Loucy (cell line): ENCODE measurements around the gene DPF3.

Experiments
- H2AFZ ChIP-seq: fragments of 200-600 bp; sonication (generic); 2 replicates; pipeline ENCODE4 v1.6.0; 2016; ENCODE audit warnings: antibody characterized with exemption, mild to moderate bottlenecking, low read length, moderate library complexity
- H3F3A ChIP-seq: fragments of 200-600 bp; 2 replicates; pipeline ENCODE4 v1.6.0; 2016; ENCODE audit warnings: antibody characterized with exemption, low read depth, mild to moderate bottlenecking
- H3K27me3 ChIP-seq: fragments of 200-600 bp; sonication (generic); 2 replicates; pipeline ENCODE4 v1.6.1; 2014; ENCODE audit warnings: low read length, mild to moderate bottlenecking; ENCODE audit not compliant: insufficient read depth, poor library complexity, severe bottlenecking
- H3K36me3 ChIP-seq: fragments of 200-600 bp; sonication (generic); 2 replicates; pipeline ENCODE4 v1.6.1; 2016; ENCODE audit warnings: low read length; ENCODE audit not compliant: insufficient read depth
- H3K4me1 ChIP-seq: fragments of 200-600 bp; sonication (generic); 2 replicates; pipeline ENCODE4 v1.5.1; 2014; ENCODE audit warnings: low read length, mild to moderate bottlenecking; ENCODE audit not compliant: insufficient read depth, poor library complexity, severe bottlenecking
- H3K4me2 ChIP-seq: fragments of 200-600 bp; sonication (generic); 2 replicates; pipeline ENCODE4 v1.6.0; 2014; ENCODE audit warnings: antibody characterized with exemption, low read length, low read depth, mild to moderate bottlenecking; ENCODE audit not compliant: poor library complexity, severe bottlenecking
- H3K4me3 ChIP-seq: fragments of 200-600 bp; sonication (generic); 2 replicates; pipeline ENCODE4 v1.5.1; 2014; ENCODE audit warnings: low read length, mild to moderate bottlenecking, mixed read lengths; ENCODE audit not compliant: poor library complexity, severe bottlenecking
- H3K79me2 ChIP-seq: fragments of 200-600 bp; sonication (generic); 2 replicates; pipeline ENCODE4 v1.6.1; 2014; ENCODE audit warnings: low read length; ENCODE audit not compliant: insufficient read depth
- H3K9ac ChIP-seq: fragments of 200-600 bp; sonication (generic); 2 replicates; pipeline ENCODE4 v1.6.0; 2014; ENCODE audit warnings: mild to moderate bottlenecking, low read depth, low read length, moderate library complexity; ENCODE audit not compliant: poor library complexity, severe bottlenecking
- H3K9me2 ChIP-seq: fragments of 200-600 bp; sonication (generic); replicated peaks from 2 replicates; pipeline ENCODE4 v1.6.1; 2016; ENCODE audit warnings: low read depth, low read length, mixed read lengths
- H3K9me3 ChIP-seq: fragments of 200-600 bp; sonication (generic); 2 replicates; pipeline ENCODE4 v1.6.1; 2014; ENCODE audit warnings: mild to moderate bottlenecking, antibody characterized with exemption, low read length, low read depth; ENCODE audit not compliant: insufficient read depth
- H4K20me1 ChIP-seq: fragments of 200-600 bp; sonication (generic); 2 replicates; pipeline ENCODE4 v1.6.0; 2014; ENCODE audit warnings: antibody characterized with exemption, low read length, mild to moderate bottlenecking; ENCODE audit not compliant: insufficient read depth, poor library complexity, severe bottlenecking
- EZH2phosphoT487 ChIP-seq: fragments of 200-600 bp; IDR thresholded peaks from 2 replicates; pipeline ENCODE4 v1.6.1; 2018; ENCODE audit warnings: antibody characterized with exemption, mild to moderate bottlenecking, moderate library complexity, borderline replicate concordance
- TF ChIP-seq, protein P1 (sequence below): fragments of 200-600 bp; sonication (generic); conservative IDR thresholded peaks from 2 replicates; pipeline ENCODE4 v1.5.1; 2014; ENCODE audit warnings: mild to moderate bottlenecking, antibody characterized with exemption, low read length

Gene DPF3

GRCh38 chr14:72783741-72784140 is 110.2 kb downstream of the DPF3 start:
- no peaks in the 10 kb centered on the region for H3K9me2 ChIP-seq
- peaks cover 48% of the 10 kb centered on the region for H3K36me3 ChIP-seq
- peaks cover 62% of the 10 kb centered on the region for H4K20me1 ChIP-seq
- H3K9ac ChIP-seq, result no peak overlapping the region
- no peak overlapping the region for H2AFZ ChIP-seq
- peaks cover 100% of the 10 kb centered on the region for H3K79me2 ChIP-seq
- H3K9me3 ChIP-seq, result peaks cover 2% of the 10 kb centered on the region; the same call in 1 of the 2 replicates
- H3K4me2 ChIP-seq, result no peak overlapping the region
- TF ChIP-seq EZH2phosphoT487, result no peak
- TF ChIP-seq, protein P1, sequence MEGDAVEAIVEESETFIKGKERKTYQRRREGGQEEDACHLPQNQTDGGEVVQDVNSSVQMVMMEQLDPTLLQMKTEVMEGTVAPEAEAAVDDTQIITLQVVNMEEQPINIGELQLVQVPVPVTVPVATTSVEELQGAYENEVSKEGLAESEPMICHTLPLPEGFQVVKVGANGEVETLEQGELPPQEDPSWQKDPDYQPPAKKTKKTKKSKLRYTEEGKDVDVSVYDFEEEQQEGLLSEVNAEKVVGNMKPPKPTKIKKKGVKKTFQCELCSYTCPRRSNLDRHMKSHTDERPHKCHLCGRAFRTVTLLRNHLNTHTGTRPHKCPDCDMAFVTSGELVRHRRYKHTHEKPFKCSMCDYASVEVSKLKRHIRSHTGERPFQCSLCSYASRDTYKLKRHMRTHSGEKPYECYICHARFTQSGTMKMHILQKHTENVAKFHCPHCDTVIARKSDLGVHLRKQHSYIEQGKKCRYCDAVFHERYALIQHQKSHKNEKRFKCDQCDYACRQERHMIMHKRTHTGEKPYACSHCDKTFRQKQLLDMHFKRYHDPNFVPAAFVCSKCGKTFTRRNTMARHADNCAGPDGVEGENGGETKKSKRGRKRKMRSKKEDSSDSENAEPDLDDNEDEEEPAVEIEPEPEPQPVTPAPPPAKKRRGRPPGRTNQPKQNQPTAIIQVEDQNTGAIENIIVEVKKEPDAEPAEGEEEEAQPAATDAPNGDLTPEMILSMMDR, result no peak
- H3K4me3 ChIP-seq, result no peak overlapping the region
- no peaks in the 10 kb centered on the region for H3K27me3 ChIP-seq
- H3F3A ChIP-seq, result no peaks in the 10 kb centered on the region
- H3K4me1 ChIP-seq, result peaks cover 33% of the 10 kb centered on the region

GRCh38 chr14:72782817-72783216 is 111.1 kb downstream of the DPF3 start:
- H3K4me1 ChIP-seq, result peaks cover 23% of the 10 kb centered on the region

DNA sequence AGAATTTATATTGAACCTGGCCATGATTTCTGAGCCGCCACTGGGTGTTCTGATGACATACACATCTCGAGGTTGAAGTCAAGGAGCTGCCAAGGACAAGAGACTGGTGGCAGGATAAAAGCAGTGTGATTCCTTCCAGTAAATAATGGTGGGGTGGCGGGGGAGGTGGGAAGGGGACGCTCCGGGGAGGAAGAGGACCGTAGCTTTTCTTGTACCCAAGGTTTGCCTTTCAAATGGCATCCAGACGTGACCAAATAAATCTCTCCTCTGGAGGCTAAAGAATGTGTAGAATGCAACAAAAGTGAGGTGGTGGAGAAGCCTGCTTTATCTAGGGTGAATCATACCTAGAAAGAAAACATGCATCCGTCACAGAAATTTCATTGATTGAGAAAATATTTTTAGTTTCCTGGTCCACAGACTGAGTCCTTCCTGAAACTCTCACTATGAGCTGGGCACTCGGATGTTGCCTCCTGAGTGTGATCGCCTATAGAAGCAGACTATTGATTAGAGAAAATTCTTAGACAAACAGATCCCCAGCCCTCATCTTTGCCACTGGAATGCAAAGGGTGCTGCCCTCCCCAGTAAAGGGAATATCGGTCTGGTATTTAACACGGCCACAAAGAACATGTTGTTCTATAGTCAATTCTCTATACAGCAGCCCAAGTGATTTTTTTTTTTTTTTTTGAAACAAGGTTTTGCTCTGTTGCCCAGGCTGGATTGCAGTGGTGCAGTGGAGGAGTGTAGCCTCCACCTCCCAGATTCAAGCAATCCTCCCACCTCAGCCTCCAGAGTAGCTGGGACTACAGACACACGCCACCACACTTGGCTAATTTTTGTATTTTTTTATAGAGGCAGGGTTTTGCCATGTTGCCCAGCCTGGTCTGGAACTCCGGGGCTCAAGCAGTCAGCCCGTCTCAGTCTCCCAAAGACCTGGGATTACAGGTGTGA is 112.1 kb downstream of the DPF3 start:
- no peak overlapping the region for H3K9ac ChIP-seq
- H3F3A ChIP-seq, result no peaks in the 10 kb centered on the region
- H3K27me3 ChIP-seq, result no peaks in the 10 kb centered on the region
- H4K20me1 ChIP-seq, result peaks cover 56% of the 10 kb centered on the region
- no peak overlapping the region for H3K4me2 ChIP-seq
- peaks cover 100% of the 10 kb centered on the region for H3K79me2 ChIP-seq
- TF ChIP-seq, protein P1, result no peak
- no peak for TF ChIP-seq EZH2phosphoT487
- H3K9me3 ChIP-seq, result peaks cover 11% of the 10 kb centered on the region; the same call in 1 of the 2 replicates
- H3K4me3 ChIP-seq, result no peak overlapping the region
- no peak overlapping the region for H2AFZ ChIP-seq
- peaks cover 62% of the 10 kb centered on the region for H3K36me3 ChIP-seq
- H3K4me1 ChIP-seq, result peaks cover 20% of the 10 kb centered on the region
- H3K9me2 ChIP-seq, result no peaks in the 10 kb centered on the region

More at GRCh38 chr14:72782817-72783216, 111.1 kb downstream of the DPF3 start:
- Histone ChIP-seq H2AFZ (no peak overlapping the region), H3K9me2 (no peaks in the 10 kb centered on the region), H3K27me3 (no peaks in the 10 kb centered on the region), H3K4me3 (no peak overlapping the region), H3K9ac (no peak overlapping the region), H4K20me1 (peaks cover 55% of the 10 kb centered on the region), H3F3A (no peaks in the 10 kb centered on the region), H3K79me2 (peaks cover 100% of the 10 kb centered on the region), H3K9me3 (peaks cover 8% of the 10 kb centered on the region; the same call in 1 of the 2 replicates), H3K4me2 (no peak overlapping the region), H3K36me3 (peaks cover 56% of the 10 kb centered on the region)
- TF ChIP-seq, protein P1, result no peak
- TF ChIP-seq EZH2phosphoT487, result no peak
